IPS-18a (cell line): ENCODE data around the gene EPHB4.

Source experiments
- H3K27ac ChIP-seq: one replicate; pipeline ENCODE4 v1.5.1; 2013; ENCODE audit warnings: low read length
- H3K27me3 ChIP-seq: one replicate; pipeline ENCODE4 v1.6.1; 2013; ENCODE audit warnings: mild to moderate bottlenecking, low read length; ENCODE audit not compliant: control insufficient read depth, insufficient read depth
- H3K36me3 ChIP-seq: one replicate; pipeline ENCODE4 v1.6.1; 2013; ENCODE audit warnings: low read depth, low read length; ENCODE audit not compliant: control insufficient read depth
- H3K4me1 ChIP-seq: one replicate; pipeline ENCODE4 v1.6.1; 2013; ENCODE audit warnings: low read depth, low read length; ENCODE audit not compliant: control insufficient read depth
- H3K4me3 ChIP-seq: one replicate; pipeline ENCODE4 v1.5.1; 2013; ENCODE audit warnings: low read length
- H3K9ac ChIP-seq: one replicate; pipeline ENCODE4 v1.6.1; 2013; ENCODE audit warnings: mild to moderate bottlenecking, low read length, moderate library complexity
- H3K9me3 ChIP-seq: one replicate; pipeline ENCODE4 v1.6.1; 2013; ENCODE audit warnings: low read depth, low read length; ENCODE audit not compliant: control insufficient read depth

The EPHB4 gene

GRCh38 chr7:100840470-100841100 is 13.3 kb upstream of the EPHB4 start:
- Histone ChIP-seq H3K27me3 (no peaks in the 10 kb centered on the region), H3K4me1 (peaks cover 18% of the 10 kb centered on the region), H3K36me3 (no peaks in the 10 kb centered on the region), H3K9me3 (no peaks in the 10 kb centered on the region), H3K27ac (no peak overlapping the region), H3K9ac (no peak overlapping the region), H3K4me3 (no peak overlapping the region)

- H3K9ac ChIP-seq, result no peak overlapping the region
- no peaks in the 10 kb centered on the region for H3K9me3 ChIP-seq
- H3K4me3 ChIP-seq, result no peak overlapping the region
- no peaks in the 10 kb centered on the region for H3K36me3 ChIP-seq
- no peaks in the 10 kb centered on the region for H3K27me3 ChIP-seq
- H3K27ac ChIP-seq, result no peak overlapping the region
- peaks cover 20% of the 10 kb centered on the region for H3K4me1 ChIP-seq
These were observed 12.0 kb upstream of the EPHB4 start for GRCh38 chr7:100839361-100839760.

DNA sequence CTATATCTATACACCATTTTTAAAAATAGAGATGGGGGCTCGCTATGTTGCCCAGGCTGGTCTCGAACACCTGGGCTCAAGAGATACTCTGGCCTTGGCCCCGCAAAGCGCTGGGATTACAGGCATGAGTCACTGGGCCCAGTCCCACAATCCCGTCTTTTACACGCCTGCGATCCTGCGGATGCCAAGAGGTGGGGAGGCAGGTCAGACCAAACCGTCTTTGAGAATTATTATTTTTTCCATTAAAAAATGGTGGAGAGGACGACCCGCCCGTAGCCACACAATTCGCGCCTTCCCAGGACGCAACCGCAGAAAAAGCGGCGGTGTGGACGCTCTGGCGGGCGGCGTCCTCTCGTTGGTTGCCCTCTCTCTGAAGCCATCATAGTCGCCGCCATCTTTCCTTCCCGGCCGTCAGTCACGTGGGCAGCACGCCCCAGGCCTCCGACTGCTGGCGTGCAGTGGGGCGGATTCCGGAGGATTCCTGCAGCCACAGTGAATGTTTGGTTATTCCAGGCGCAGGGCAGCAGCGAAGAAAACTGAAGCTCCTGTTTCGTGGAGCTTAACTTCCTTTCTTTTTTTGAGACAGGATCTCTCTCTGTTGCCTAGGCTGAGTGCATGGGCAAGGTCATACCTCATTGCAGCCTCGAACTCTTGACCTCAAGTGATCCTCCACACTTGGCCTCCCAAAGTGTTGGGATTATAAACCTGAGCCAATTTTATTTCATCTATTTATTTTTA is 9.9 kb upstream of the EPHB4 start:
- Histone ChIP-seq H3K27ac (peak overlapping the region; percentile 92), H3K4me1 (peaks cover 20% of the 10 kb centered on the region), H3K9me3 (no peaks in the 10 kb centered on the region), H3K4me3 (peak overlapping the region; percentile 58), H3K36me3 (no peaks in the 10 kb centered on the region), H3K27me3 (no peaks in the 10 kb centered on the region), H3K9ac (peak overlapping the region; percentile 79)

GRCh38 chr7:100836812-100837098 is 9.4 kb upstream of the EPHB4 start:
- Histone ChIP-seq H3K9ac (peak overlapping the region; percentile 79), H3K27ac (peak overlapping the region; percentile 92), H3K4me3 (peak overlapping the region; percentile 58), H3K36me3 (no peaks in the 10 kb centered on the region), H3K9me3 (no peaks in the 10 kb centered on the region), H3K4me1 (peaks cover 20% of the 10 kb centered on the region), H3K27me3 (no peaks in the 10 kb centered on the region)

DNA sequence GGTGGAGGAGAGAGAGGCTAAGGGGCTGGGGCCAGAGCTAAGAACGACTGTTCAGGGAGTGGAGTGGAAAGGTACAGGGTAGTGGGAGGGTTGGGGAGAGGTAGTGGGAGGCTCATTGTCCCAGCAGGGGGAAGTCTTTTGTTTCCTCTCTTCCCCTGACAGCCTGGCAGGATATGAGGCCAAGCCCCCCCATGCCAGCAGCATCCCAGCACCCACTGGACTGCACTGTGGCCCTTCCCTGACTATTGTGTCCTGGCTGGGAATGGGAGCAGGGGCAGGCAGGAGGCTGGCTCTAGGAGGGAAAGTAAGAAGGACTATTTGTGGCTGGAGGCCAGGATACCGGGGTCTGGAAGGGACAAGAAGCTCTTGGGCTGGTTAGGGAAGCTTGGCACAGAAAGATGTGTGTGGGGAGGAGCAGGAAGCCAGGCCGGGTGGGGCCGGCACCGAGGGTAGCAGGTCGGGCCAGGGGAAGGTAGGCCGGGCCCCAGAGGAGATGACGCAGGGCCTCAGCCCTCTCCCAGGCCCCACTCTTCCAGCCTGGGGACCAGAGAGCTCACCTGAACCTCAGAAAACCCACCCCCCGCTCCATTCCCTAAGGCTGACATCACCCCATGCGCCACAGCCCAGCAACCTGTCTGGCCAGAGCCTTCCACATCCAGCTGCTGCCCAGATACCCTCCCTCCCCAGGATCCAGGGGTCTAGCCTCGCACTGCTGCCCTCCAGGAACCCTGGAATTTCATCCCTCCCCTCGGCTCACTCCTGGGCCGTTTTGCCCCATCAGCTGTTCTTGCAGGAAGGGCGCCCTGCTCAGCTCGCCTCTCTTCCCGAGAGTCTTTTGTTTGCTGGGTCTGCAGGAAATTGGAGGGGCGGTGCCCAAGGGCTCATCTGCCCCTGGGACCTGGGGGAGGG is 8.8 kb upstream of the EPHB4 start:
- no peaks in the 10 kb centered on the region for H3K27me3 ChIP-seq
- H3K9me3 ChIP-seq, result no peaks in the 10 kb centered on the region
- peak overlapping the region; percentile 25 for H3K4me3 ChIP-seq
- no peaks in the 10 kb centered on the region for H3K36me3 ChIP-seq
- H3K4me1 ChIP-seq, result peaks cover 20% of the 10 kb centered on the region
- H3K27ac ChIP-seq, result peak overlapping the region; percentile 86
- H3K9ac ChIP-seq, result peak overlapping the region; percentile 79

DNA sequence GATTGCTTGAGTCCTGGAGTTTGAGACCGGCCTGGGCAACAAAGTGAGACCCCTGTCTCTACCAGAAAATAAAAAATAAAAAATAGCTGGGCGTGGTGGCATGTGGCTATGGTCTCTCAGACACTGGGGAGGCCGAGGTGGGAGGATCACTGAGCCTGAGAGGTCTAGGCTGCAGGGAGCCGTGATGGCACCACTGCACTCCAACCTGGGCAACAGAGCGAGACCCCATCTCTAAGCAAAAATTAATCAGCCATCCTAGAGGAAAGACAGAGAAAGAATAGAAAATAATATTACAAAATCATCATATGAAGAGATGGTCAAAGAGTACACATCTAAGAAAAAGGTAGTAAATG is 4.9 kb upstream of the EPHB4 start:
- Histone ChIP-seq H3K36me3 (no peaks in the 10 kb centered on the region), H3K4me1 (peaks cover 11% of the 10 kb centered on the region), H3K27me3 (no peaks in the 10 kb centered on the region), H3K9ac (no peak overlapping the region), H3K4me3 (no peak overlapping the region), H3K27ac (no peak overlapping the region), H3K9me3 (no peaks in the 10 kb centered on the region)

DNA sequence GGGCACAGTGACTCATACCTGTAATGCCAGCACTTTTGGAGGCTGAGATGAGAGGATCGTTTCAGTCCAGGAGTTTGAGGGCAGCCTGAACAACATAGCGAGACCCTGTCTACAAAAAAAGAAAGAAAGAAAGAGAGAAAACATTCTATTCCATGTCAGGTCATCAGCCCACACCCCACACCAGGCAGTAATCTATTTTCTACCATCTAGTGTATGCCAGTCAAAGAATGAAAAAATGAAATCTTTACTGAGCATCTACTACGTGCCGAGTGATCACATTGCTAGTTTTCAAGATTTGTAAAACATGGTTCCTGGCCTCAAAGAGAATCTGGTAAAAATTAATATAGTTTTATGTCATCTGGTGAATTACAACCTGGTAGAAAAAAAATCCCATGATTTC is 3.1 kb upstream of the EPHB4 start:
- Histone ChIP-seq H3K27ac (no peak overlapping the region), H3K4me1 (no peaks in the 10 kb centered on the region), H3K4me3 (no peak overlapping the region), H3K9me3 (no peaks in the 10 kb centered on the region), H3K9ac (no peak overlapping the region), H3K36me3 (no peaks in the 10 kb centered on the region), H3K27me3 (no peaks in the 10 kb centered on the region)

GRCh38 chr7:100829150-100829716 is 1.9 kb upstream of the EPHB4 start:
- Histone ChIP-seq H3K36me3 (peaks cover under 1% of the 10 kb centered on the region), H3K9me3 (no peaks in the 10 kb centered on the region), H3K4me1 (no peaks in the 10 kb centered on the region), H3K27me3 (no peaks in the 10 kb centered on the region), H3K9ac (no peak overlapping the region), H3K27ac (no peak overlapping the region), H3K4me3 (no peak overlapping the region)

GRCh38 chr7:100826514-100827329 is 601 bp downstream of the EPHB4 start:
- H3K9ac ChIP-seq, result peak overlapping the region; percentile 90
- peak overlapping the region; percentile 93 for H3K4me3 ChIP-seq
- no peaks in the 10 kb centered on the region for H3K4me1 ChIP-seq
- H3K36me3 ChIP-seq, result peaks cover 26% of the 10 kb centered on the region
- H3K27ac ChIP-seq, result peak overlapping the region; percentile 29
- H3K9me3 ChIP-seq, result no peaks in the 10 kb centered on the region
- H3K27me3 ChIP-seq, result no peaks in the 10 kb centered on the region

DNA sequence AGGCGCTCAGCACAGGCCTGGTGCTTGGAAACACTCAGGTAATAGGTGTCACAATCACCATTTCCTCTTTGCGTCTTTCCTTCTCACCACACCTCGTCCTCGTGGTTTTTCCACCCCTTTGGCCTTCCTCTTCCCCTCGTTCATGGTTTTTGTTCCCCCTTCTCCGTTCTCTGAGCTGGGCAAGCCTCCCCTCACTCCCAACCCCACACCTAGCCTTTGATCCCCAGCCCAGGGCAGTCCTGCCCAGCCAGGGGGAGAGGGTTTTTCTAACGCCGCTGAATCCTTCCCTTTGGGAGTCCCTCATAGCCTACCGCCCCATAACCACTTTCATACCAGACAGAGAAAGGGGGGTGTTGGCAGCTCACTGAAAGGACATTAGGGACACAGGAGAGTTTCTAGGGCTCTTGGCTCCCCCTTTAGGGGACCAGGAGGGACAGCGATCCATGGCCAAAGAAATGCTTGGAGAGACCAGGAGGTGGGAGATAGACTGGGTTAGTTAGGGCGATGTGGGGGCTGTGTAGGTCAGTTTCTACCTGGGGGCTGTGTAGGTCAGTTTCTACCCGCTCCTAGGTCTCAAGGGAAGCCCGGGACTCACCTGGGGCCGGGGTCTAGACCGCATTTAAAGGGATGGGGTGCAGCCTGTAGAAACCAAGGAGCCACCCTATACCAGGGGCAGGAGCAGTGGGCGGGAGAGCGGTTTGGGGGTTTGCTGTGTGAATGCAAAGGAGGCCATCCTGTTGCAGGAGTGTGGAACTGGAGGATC is 1.4 kb downstream of the EPHB4 start:
- Histone ChIP-seq H3K36me3 (peaks cover 29% of the 10 kb centered on the region), H3K4me3 (peak overlapping the region; percentile 93), H3K4me1 (no peaks in the 10 kb centered on the region), H3K27me3 (no peaks in the 10 kb centered on the region), H3K9me3 (no peaks in the 10 kb centered on the region), H3K9ac (peak overlapping the region; percentile 90), H3K27ac (peak overlapping the region; percentile 29)
